ENCODE measurements around the gene MSRB3. TPM values are rescaled to one million over a fixed set of nuclear protein-coding genes. Genes with fewer than 3 reads are reported as not detected.
A peak's percentile ranks its signal among the peaks of the same experiment; 100 is the strongest.

MSRB3 gene
- total and polyA plus RNA-seq, 2 donors (not counting 1 experiment from before 2014, with no cell fraction given), result not detected

DNA sequence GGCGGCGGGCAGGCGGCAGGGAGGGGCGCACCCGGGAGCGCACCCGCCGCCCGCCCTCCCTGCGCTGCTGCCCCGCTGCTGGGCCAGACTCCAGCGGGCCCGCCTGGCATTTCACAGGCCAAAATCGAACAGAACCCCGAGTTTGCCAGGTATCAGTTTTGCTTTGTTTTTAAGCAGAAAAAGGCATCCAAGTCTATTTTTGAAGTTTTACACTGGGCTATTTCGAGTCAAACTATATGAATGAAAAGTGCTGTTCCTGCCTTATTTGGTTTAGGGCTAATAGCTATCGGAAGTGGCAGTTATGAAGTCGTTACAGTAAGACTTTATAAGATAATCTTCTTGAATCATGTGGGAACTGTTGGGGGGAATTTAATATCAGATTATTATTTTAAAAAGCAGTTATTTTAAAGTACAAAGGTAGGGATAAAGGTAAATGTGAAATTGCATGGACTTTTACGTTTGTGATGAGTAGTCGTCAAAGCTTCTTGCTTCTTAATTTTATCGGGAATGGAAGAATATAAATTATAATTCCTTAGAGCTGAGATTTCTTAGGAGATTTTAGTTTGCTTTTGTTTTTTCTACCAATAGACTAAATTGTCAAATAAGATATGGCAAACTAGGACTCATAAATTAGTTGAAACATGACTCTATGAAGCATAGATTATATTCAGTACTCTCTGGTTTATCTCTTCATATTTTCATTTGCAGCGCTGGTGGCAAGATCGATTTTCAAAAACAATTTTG is 1.1 kb downstream of the MSRB3 start:
- ATAC-seq (ENCODE audit: low read depth), result no peak
- peaks cover 44% of the 10 kb centered on the region for H3K27me3 Mint-ChIP-seq
- peak overlapping the region; percentile 67 for H3K9ac ChIP-seq (ENCODE audit: low read length)

GRCh38 chr12:65280306-65280705 is 1.8 kb downstream of the MSRB3 start:
- H3K9me3 ChIP-seq (ENCODE audit: control extremely low read depth in 1 of 3, control insufficient read depth in 2 of 3, insufficient read depth in 1 of 3, low read length in 2 of 3), result no peaks in the 10 kb centered on the region

More for the DNA sequence above, 1.1 kb downstream of the MSRB3 start:
- TF ChIP-seq EZH2 (IDR thresholded peaks at IDR 0.05; ENCODE audit: borderline replicate concordance, insufficient read depth, low read depth, low read length, poor library complexity, severe bottlenecking), result no peak
- TF ChIP-seq, protein P1, sequence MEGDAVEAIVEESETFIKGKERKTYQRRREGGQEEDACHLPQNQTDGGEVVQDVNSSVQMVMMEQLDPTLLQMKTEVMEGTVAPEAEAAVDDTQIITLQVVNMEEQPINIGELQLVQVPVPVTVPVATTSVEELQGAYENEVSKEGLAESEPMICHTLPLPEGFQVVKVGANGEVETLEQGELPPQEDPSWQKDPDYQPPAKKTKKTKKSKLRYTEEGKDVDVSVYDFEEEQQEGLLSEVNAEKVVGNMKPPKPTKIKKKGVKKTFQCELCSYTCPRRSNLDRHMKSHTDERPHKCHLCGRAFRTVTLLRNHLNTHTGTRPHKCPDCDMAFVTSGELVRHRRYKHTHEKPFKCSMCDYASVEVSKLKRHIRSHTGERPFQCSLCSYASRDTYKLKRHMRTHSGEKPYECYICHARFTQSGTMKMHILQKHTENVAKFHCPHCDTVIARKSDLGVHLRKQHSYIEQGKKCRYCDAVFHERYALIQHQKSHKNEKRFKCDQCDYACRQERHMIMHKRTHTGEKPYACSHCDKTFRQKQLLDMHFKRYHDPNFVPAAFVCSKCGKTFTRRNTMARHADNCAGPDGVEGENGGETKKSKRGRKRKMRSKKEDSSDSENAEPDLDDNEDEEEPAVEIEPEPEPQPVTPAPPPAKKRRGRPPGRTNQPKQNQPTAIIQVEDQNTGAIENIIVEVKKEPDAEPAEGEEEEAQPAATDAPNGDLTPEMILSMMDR (IDR thresholded peaks at IDR 0.05), result no peak
- H3K4me3 Mint-ChIP-seq, result peak overlapping the region; percentile 81
- no peak overlapping the region for H3K27ac ChIP-seq (ENCODE audit: low read length in 2 of 2)
- WGBS (ENCODE audit: insufficient coverage), result 1% methylated on average over 17 of the region's 23 CpGs
- H3K4me1 Mint-ChIP-seq, result peaks cover 9% of the 10 kb centered on the region
- peak overlapping the region; percentile 92 for H3K4me2 ChIP-seq (replicated peaks; ENCODE audit: low read depth, low read length, poor library complexity, severe bottlenecking)
- H3K27me3 ChIP-seq (replicated peaks in 1 of 4; ENCODE audit: control extremely low read depth in 1 of 4, control insufficient read depth in 3 of 4, insufficient read depth in 4 of 4, low read length in 3 of 4), result peaks cover 0 to 40% (median 21%) of the 10 kb centered on the region in 4 experiments
- no peak for DNase-seq
- ChIA-PET POLR2A (no interaction called here), CTCF (no interaction called here)
- no peaks in the 10 kb centered on the region for H3K9me3 Mint-ChIP-seq (ENCODE audit: insufficient read depth)
- H3K4me1 ChIP-seq (ENCODE audit: control insufficient read depth in 2 of 2, insufficient read depth in 2 of 2, low read length in 2 of 2), result peaks cover 13 to 20% of the 10 kb centered on the region in 2 donors
- H3K9me3 ChIP-seq (ENCODE audit: control extremely low read depth in 1 of 3, control insufficient read depth in 2 of 3, insufficient read depth in 1 of 3, low read length in 2 of 3), result no peaks in the 10 kb centered on the region
- no peak overlapping the region for H3K27ac Mint-ChIP-seq
- no peaks in the 10 kb centered on the region for H4K20me1 ChIP-seq (ENCODE audit: control insufficient read depth, insufficient read depth, low read length, poor library complexity, severe bottlenecking)
- peak overlapping the region; percentile 47 to 70 (median 61) for H3K4me3 ChIP-seq (ENCODE audit: control extremely low read depth in 1 of 5, extremely low read depth in 1 of 5, insufficient read depth in 1 of 5, low read depth in 2 of 5, low read length in 4 of 5)
- no peaks in the 10 kb centered on the region for H3K36me3 ChIP-seq (replicated peaks in 1 of 2; ENCODE audit: control extremely low read depth in 1 of 2, control insufficient read depth in 1 of 2, extremely low read depth in 1 of 2, insufficient read depth in 2 of 2, low read length in 1 of 2)
- no peaks in the 10 kb centered on the region for H3K79me2 ChIP-seq (ENCODE audit: control insufficient read depth, insufficient read depth, low read length)
- intact Hi-C loops (cut with micrococcal nuclease), result no loop called here
- peak overlapping the region; percentile 80 for H2AFZ ChIP-seq (ENCODE audit: insufficient read depth, low read depth, low read length, poor library complexity, severe bottlenecking)

More at GRCh38 chr12:65280306-65280705, 1.8 kb downstream of the MSRB3 start:
- intact Hi-C loops (cut with micrococcal nuclease), result no loop called here
- Mint-ChIP-seq H3K9me3 (ENCODE audit: insufficient read depth) (no peaks in the 10 kb centered on the region), H3K27ac (no peak overlapping the region), H3K27me3 (peaks cover 40% of the 10 kb centered on the region), H3K4me3 (peak overlapping the region; percentile 21), H3K4me1 (peaks cover 9% of the 10 kb centered on the region)
- ATAC-seq (ENCODE audit: low read depth), result no peak
- TF ChIP-seq, protein P1 (IDR thresholded peaks at IDR 0.05), result no peak
- no peak for TF ChIP-seq EZH2 (IDR thresholded peaks at IDR 0.05; ENCODE audit: borderline replicate concordance, insufficient read depth, low read depth, low read length, poor library complexity, severe bottlenecking)
- no peaks in the 10 kb centered on the region for H4K20me1 ChIP-seq (ENCODE audit: control insufficient read depth, insufficient read depth, low read length, poor library complexity, severe bottlenecking)
- H3K4me1 ChIP-seq (ENCODE audit: control insufficient read depth in 2 of 2, insufficient read depth in 2 of 2, low read length in 2 of 2), result peaks cover 13 to 20% of the 10 kb centered on the region in 2 donors
- H3K79me2 ChIP-seq (ENCODE audit: control insufficient read depth, insufficient read depth, low read length), result no peaks in the 10 kb centered on the region
- CTCF ChIA-PET, result no interaction called here
- no CpG with 5 or more reads among the region's 3 CpGs for WGBS (ENCODE audit: insufficient coverage)
- no peak overlapping the region for H3K4me2 ChIP-seq (replicated peaks; ENCODE audit: low read depth, low read length, poor library complexity, severe bottlenecking)
- POLR2A ChIA-PET, result no interaction called here
- no peak overlapping the region for H3K27ac ChIP-seq (ENCODE audit: low read length in 2 of 2)
- no peaks in the 10 kb centered on the region for H3K36me3 ChIP-seq (replicated peaks in 1 of 2; ENCODE audit: control extremely low read depth in 1 of 2, control insufficient read depth in 1 of 2, extremely low read depth in 1 of 2, insufficient read depth in 2 of 2, low read length in 1 of 2)
- peaks cover 0 to 40% (median 21%) of the 10 kb centered on the region in 4 experiments for H3K27me3 ChIP-seq (replicated peaks in 1 of 4; ENCODE audit: control extremely low read depth in 1 of 4, control insufficient read depth in 3 of 4, insufficient read depth in 4 of 4, low read length in 3 of 4)
- H2AFZ ChIP-seq (ENCODE audit: insufficient read depth, low read depth, low read length, poor library complexity, severe bottlenecking), result no peak overlapping the region
- no peak overlapping the region for H3K4me3 ChIP-seq (ENCODE audit: control extremely low read depth in 1 of 5, extremely low read depth in 1 of 5, insufficient read depth in 1 of 5, low read depth in 2 of 5, low read length in 4 of 5)
- DNase-seq, result no peak
- H3K9ac ChIP-seq (ENCODE audit: low read length), result no peak overlapping the region

All from B cell (primary cell).